NCI-H2196 treated with DMSO at 0.1 percent for 48 hours (cell line): ENCODE measurements around the gene KDM4E.

Experiments
- DNase-seq: peaks from one replicate; lab custom pipeline; 2025; ENCODE audit not compliant: unreplicated experiment; lab: John Stamatoyannopoulos, UW

The KDM4E gene

GRCh38 chr11:95050595-95051202 lies 25.6 kb downstream of the KDM4E start:
- DNase-seq: no peak

- DNase-seq: no peak
Measured at GRCh38 chr11:95054356-95054755, 29.3 kb downstream of the KDM4E start.

- no peak for DNase-seq
Measured at GRCh38 chr11:95055283-95055897, 30.3 kb downstream of the KDM4E start.

DNA sequence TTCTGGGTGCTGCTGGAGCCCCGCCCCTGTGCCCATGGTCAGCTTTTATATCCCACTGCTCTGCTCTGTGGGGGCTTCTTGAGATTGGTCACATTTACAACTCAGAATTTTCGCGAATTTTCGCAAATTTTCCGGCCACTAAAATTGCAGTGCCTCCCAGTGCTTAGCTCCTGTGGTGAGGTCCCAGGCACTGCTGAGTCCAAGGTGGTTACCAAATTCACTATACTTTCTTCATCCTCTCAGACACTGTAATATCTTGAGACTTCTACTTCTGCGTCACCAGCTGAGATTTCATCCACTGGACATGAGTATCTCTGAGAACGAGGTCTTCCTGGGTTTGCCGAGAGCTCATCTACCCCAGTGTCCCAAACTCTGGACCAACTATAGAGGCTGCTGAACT lies 32.9 kb downstream of the KDM4E start:
- DNase-seq: no peak

- DNase-seq: no peak
Measured at GRCh38 chr11:95058621-95059020, 33.6 kb downstream of the KDM4E start.

GRCh38 chr11:95059046-95059445 lies 34.0 kb downstream of the KDM4E start:
- DNase-seq: no peak

- no peak for DNase-seq
Measured at GRCh38 chr11:95065336-95065735, 40.3 kb downstream of the KDM4E start.

GRCh38 chr11:95066716-95067038 lies 41.6 kb downstream of the KDM4E start, which contains the start of gene SRSF8:
Gene SRSF8 (plus strand): TSS chr11:95066919. CDS start chr11:95067227, 308 bp downstream.
- peak; percentile 41 for DNase-seq

GRCh38 chr11:95067039-95067840 lies 42.2 kb downstream of the KDM4E start:
- peak; percentile 41 for DNase-seq

GRCh38 chr11:95067841-95068219 lies 42.8 kb downstream of the KDM4E start:
- DNase-seq: no peak

DNA sequence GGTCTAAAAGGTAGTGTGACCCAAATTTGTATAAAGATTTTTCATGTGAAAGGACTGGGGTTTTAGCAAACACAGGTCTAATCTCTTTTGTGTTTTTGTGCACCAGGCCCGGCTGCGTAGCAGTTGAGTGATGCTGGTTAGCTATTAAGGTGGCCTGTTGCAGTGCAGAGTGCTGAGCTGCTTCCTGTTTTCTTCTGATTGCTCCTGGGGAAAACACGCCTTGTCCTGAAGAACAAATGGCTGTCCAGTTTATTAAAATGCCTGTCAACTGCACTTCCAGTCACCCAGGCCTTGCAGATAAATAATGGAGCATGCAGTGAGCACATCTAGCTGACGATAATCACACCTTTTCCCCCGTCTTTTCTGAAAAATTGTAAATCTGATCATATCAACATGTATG lies 43.5 kb downstream of the KDM4E start:
- peak; percentile 88 for DNase-seq

DNA sequence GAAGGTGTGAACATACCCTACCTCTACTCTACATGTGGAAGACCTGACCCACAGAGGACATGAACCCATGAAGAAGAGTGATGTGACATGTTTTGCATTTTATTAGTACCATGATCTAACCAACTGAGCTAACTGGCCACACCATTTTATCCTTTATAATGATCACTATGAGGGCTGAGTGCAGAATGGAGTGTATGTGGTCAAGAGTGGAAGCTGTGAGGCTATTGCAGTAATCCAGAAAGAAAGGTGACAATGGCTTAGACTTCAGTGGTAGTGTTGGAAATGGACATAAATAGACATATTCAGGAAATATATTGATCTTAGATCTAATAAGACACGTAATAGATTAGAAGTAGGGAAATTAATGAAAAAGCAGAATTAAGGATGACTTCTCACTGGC lies 45.4 kb downstream of the KDM4E start:
- DNase-seq: no peak

DNA sequence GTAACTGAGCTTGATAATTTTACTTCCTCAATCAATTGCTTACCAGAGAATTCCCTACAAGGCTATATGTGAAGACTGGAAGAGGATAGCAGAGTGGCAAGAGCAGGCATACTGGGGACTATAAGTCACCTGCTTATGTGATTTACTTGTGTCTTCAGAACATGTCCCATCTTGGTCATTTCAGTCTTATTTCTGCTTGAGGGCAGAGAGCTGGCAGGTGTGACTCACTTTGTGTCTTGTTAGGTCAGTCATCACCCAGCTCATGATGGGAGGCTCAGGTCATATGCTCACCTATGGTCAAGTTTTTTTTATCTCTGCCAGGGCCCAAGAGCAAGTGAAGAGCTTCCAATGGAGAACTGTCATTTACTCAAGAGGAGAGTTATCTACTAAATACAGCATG lies 47.9 kb downstream of the KDM4E start:
- no peak for DNase-seq

GRCh38 chr11:95074792-95075563 lies 49.9 kb downstream of the KDM4E start:
- no peak for DNase-seq

GRCh38 chr11:95076416-95076815 lies 51.4 kb downstream of the KDM4E start:
- peak; percentile 29 for DNase-seq

- no peak for DNase-seq
Measured at GRCh38 chr11:95076981-95077380, 51.9 kb downstream of the KDM4E start.
